H9 (cell line): ENCODE measurements around the gene PRPF4. TPM values are rescaled to one million over a fixed set of nuclear protein-coding genes. Genes with fewer than 3 reads are reported as not detected.

Experiments used
- DNase-seq: peaks from one replicate; pipeline ENCODE4 v3.0.0-alpha.2; 2017
- H2AFZ ChIP-seq: one replicate; pipeline ENCODE4 v1.6.1; 2013; ENCODE audit warnings: mild to moderate bottlenecking, low read length, control low read depth, moderate library complexity
- H2AK5ac ChIP-seq: 2 replicates; pipeline ENCODE4 v1.6.1; 2013; ENCODE audit warnings: low read length, control low read depth, mixed read lengths; ENCODE audit not compliant: insufficient read length
- H2BK120ac ChIP-seq: one replicate; pipeline ENCODE4 v1.6.1; 2013; ENCODE audit warnings: low read depth, mild to moderate bottlenecking, low read length, control low read depth, inconsistent platforms; ENCODE audit not compliant: poor library complexity, severe bottlenecking
- H2BK12ac ChIP-seq: 2 replicates; pipeline ENCODE4 v1.6.1; 2013; ENCODE audit warnings: low read length, control low read depth, mixed read lengths, low read depth; ENCODE audit not compliant: insufficient read length
- H2BK15ac ChIP-seq: 2 replicates; pipeline ENCODE4 v1.6.1; 2013; ENCODE audit warnings: low read depth, low read length, control low read depth
- H2BK20ac ChIP-seq: one replicate; pipeline ENCODE4 v1.6.1; 2013; ENCODE audit warnings: low read depth, mild to moderate bottlenecking, low read length, control low read depth, inconsistent platforms; ENCODE audit not compliant: poor library complexity, severe bottlenecking
- H2BK5ac ChIP-seq: 2 replicates; pipeline ENCODE4 v1.6.1; 2013; ENCODE audit warnings: low read length, control low read depth, mixed read lengths; ENCODE audit not compliant: insufficient read length
- H3K14ac ChIP-seq: 2 replicates; pipeline ENCODE4 v1.6.1; 2013; ENCODE audit warnings: low read length, control low read depth; ENCODE audit not compliant: insufficient read depth
- H3K18ac ChIP-seq: 2 replicates; pipeline ENCODE4 v1.6.1; 2013; ENCODE audit warnings: low read depth, mild to moderate bottlenecking, mixed read lengths, low read length, control low read depth; ENCODE audit not compliant: insufficient read length
- H3K23ac ChIP-seq: 2 replicates; pipeline ENCODE4 v1.6.1; 2013; ENCODE audit warnings: low read length, control low read depth, mixed read lengths, low read depth; ENCODE audit not compliant: insufficient read length
- H3K23me2 ChIP-seq: 2 replicates; pipeline ENCODE4 v1.6.1; 2013; ENCODE audit warnings: low read depth, mild to moderate bottlenecking, mixed read lengths, low read length, control low read depth; ENCODE audit not compliant: insufficient read length, poor library complexity, severe bottlenecking
- H3K27ac ChIP-seq: 2 replicates; pipeline ENCODE4 v1.5.1; 2013; ENCODE audit warnings: low read length, control low read depth, mixed read lengths, low read depth; ENCODE audit not compliant: insufficient read length
- H3K27me3 ChIP-seq: 2 replicates; pipeline ENCODE4 v1.6.1; 2013; ENCODE audit warnings: low read length, control low read depth, inconsistent platforms; ENCODE audit not compliant: insufficient read depth
- H3K4ac ChIP-seq: 2 replicates; pipeline ENCODE4 v1.6.1; 2013; ENCODE audit warnings: low read depth, mild to moderate bottlenecking, control low read depth, inconsistent platforms, low read length, moderate library complexity
- H3K4me1 ChIP-seq: 2 replicates; pipeline ENCODE4 v1.6.1; 2013; ENCODE audit warnings: low read length, control low read depth, inconsistent platforms; ENCODE audit not compliant: insufficient read depth
- H3K4me2 ChIP-seq: 2 replicates; pipeline ENCODE4 v1.6.1; 2013; ENCODE audit warnings: low read length, control low read depth, mixed read lengths; ENCODE audit not compliant: insufficient read length, insufficient read depth
- H3K56ac ChIP-seq: 2 replicates; pipeline ENCODE4 v1.6.1; 2013; ENCODE audit warnings: low read depth, mild to moderate bottlenecking, mixed read lengths, low read length, control low read depth; ENCODE audit not compliant: insufficient read length
- H3K79me1 ChIP-seq: 2 replicates; pipeline ENCODE4 v1.6.1; 2013; ENCODE audit warnings: low read depth, mild to moderate bottlenecking, moderate library complexity, low read length, control low read depth, inconsistent platforms; ENCODE audit not compliant: insufficient read depth, poor library complexity, severe bottlenecking
- H3K79me2 ChIP-seq: 2 replicates; pipeline ENCODE4 v1.6.1; 2013; ENCODE audit warnings: low read length, control low read depth, inconsistent platforms; ENCODE audit not compliant: insufficient read depth
- H3K9ac ChIP-seq: 2 replicates; pipeline ENCODE4 v1.6.1; 2013; ENCODE audit warnings: low read length, control low read depth, mixed read lengths; ENCODE audit not compliant: insufficient read length; ENCODE audit errors: extremely low read depth
- H3K9me3 ChIP-seq: one replicate; pipeline ENCODE4 v1.6.1; 2013; ENCODE audit warnings: low read depth, low read length, inconsistent platforms; ENCODE audit not compliant: control insufficient read depth
- H3T11ph ChIP-seq: one replicate; pipeline ENCODE4 v1.6.1; 2013; ENCODE audit warnings: mild to moderate bottlenecking, low read length, control low read depth, inconsistent platforms
- H4K20me1 ChIP-seq: one replicate; pipeline ENCODE4 v1.6.1; 2013; ENCODE audit not compliant: control insufficient read depth, insufficient read length, insufficient read depth
- H4K5ac ChIP-seq: 2 replicates; pipeline ENCODE4 v1.6.1; 2013; ENCODE audit warnings: low read depth, mild to moderate bottlenecking, mixed read lengths, low read length, control low read depth; ENCODE audit not compliant: insufficient read length
- H4K8ac ChIP-seq: replicated peaks from 2 replicates; pipeline ENCODE4 v1.6.1; 2013; ENCODE audit warnings: low read length, control low read depth, mixed read lengths, low read depth; ENCODE audit not compliant: insufficient read length
- H4K91ac ChIP-seq: 2 replicates; pipeline ENCODE4 v1.6.1; 2013; ENCODE audit warnings: low read depth, mild to moderate bottlenecking, moderate library complexity, mixed read lengths, low read length, control low read depth; ENCODE audit not compliant: insufficient read length
- H3K27ac Mint-ChIP-seq, 3 experiments: 2 replicates in 2 of 3; 3 replicates in 1 of 3; pipeline ENCODE4 v1.8.0; 2020 to 2021; ENCODE audit warnings: mixed read lengths in 3 of 3, mild to moderate bottlenecking in 1 of 3, moderate library complexity in 1 of 3
- H3K27me3 Mint-ChIP-seq: 2 replicates; pipeline ENCODE4 v1.8.0; 2021; ENCODE audit warnings: low read depth, mild to moderate bottlenecking, moderate library complexity, mixed read lengths
- H3K36me3 Mint-ChIP-seq, 3 experiments: 2 replicates in 2 of 3; 3 replicates in 1 of 3; pipeline ENCODE4 v1.8.0; 2020 to 2021; ENCODE audit warnings: low read depth in 3 of 3, mixed read lengths in 3 of 3; ENCODE audit not compliant: insufficient read depth in 1 of 3
- H3K4me1 Mint-ChIP-seq, 2 experiments: 2 replicates each; pipeline ENCODE4 v1.8.0; 2020; ENCODE audit warnings: mixed read lengths in 2 of 2
- H3K4me3 Mint-ChIP-seq, 2 experiments: 2 replicates in 1 of 2; 3 replicates in 1 of 2; pipeline ENCODE4 v1.8.0; 2020 to 2021; ENCODE audit warnings: mild to moderate bottlenecking in 2 of 2, mixed read lengths in 2 of 2, moderate library complexity in 1 of 2
- H3K9me3 Mint-ChIP-seq, 2 experiments: 2 replicates in 1 of 2; 3 replicates in 1 of 2; pipeline ENCODE4 v1.8.0; 2020; ENCODE audit warnings: mild to moderate bottlenecking in 2 of 2, mixed read lengths in 2 of 2, moderate library complexity in 1 of 2
- CTCF ChIP-seq: fragments of 200-600 bp; sonication (generic); conservative IDR thresholded peaks from 3 replicates; pipeline ENCODE4 v1.8.0; 2021; ENCODE audit warnings: antibody characterized with exemption, mild to moderate bottlenecking
- WGBS: extraction: QIAGEN DNeasy Blood & Tissue Kit; methylation state at CpG from one replicate; pipeline ENCODE4 v1.1.7; 2013; ENCODE audit warnings: missing lambda C conversion rate, low lambda C conversion rate, mixed read lengths; ENCODE audit not compliant: insufficient read length; ENCODE audit errors: extremely low coverage; 5-methylcytosine and 5-hydroxymethylcytosine counted together
- total RNA-seq: library from RNA; stranded (reverse); gene quantifications from 2 replicates; pipeline ENCODE4 v1.2.1, GENCODE V29; 2021

PRPF4 gene
- total RNA-seq, 1 experiment from 2014 or later: 49.8 TPM

- Histone ChIP-seq H2BK20ac (no peak overlapping the region), H3K9ac (no peak overlapping the region), H3K4me2 (no peak overlapping the region), H2BK5ac (no peak overlapping the region), H3K23me2 (no peaks in the 10 kb centered on the region), H3K79me2 (no peaks in the 10 kb centered on the region), H4K20me1 (no peaks in the 10 kb centered on the region), H3K27ac (no peak overlapping the region), H3K79me1 (no peaks in the 10 kb centered on the region), H4K8ac (no peak overlapping the region), H4K5ac (no peak overlapping the region), H3K4me1 (no peaks in the 10 kb centered on the region), H2AK5ac (no peak overlapping the region), H3K14ac (no peak overlapping the region), H3K23ac (no peak overlapping the region), H4K91ac (no peak overlapping the region), H2BK15ac (no peak overlapping the region), H2BK12ac (no peak overlapping the region), H2BK120ac (no peak overlapping the region), H3K9me3 (no peaks in the 10 kb centered on the region), H3K27me3 (no peaks in the 10 kb centered on the region), H3K56ac (no peak overlapping the region), H3K18ac (no peak overlapping the region), H3T11ph (no peak overlapping the region), H2AFZ (no peak overlapping the region), H3K4ac (no peak overlapping the region)
- H3K4me3 Mint-ChIP-seq: no peak overlapping the region
- no peaks in the 10 kb centered on the region for H3K9me3 Mint-ChIP-seq
- no CpG with 5 or more reads among the region's 3 CpGs for WGBS
- no peak overlapping the region for H3K27ac Mint-ChIP-seq
- no peak for DNase-seq
- no peaks in the 10 kb centered on the region for H3K27me3 Mint-ChIP-seq
- H3K36me3 Mint-ChIP-seq: peaks cover 13 to 45% (median 32%) of the 10 kb centered on the region in 3 experiments; a peak in 6 of 7 replicates
- H3K4me1 Mint-ChIP-seq: no peaks in the 10 kb centered on the region
- no peak for TF ChIP-seq CTCF
These were observed 17.6 kb upstream of the PRPF4 start for GRCh38 chr9:113257863-113258262.
